GM18951 (cell line): ENCODE measurements around the gene GHSR.

Source experiments
- POLR2A ChIP-seq: IDR thresholded peaks from 4 replicates; pipeline ENCODE4 v1.6.1; 2011; ENCODE audit warnings: mild to moderate bottlenecking; ENCODE audit not compliant: insufficient read length, insufficient read depth; ENCODE audit errors: extremely low read depth
- in situ Hi-C: fragments of 300-500 bp; cut with MboI; formaldehyde crosslinking; loops from one replicate; pipeline ENCODE4 v1.12.0; 2022; ENCODE audit warnings: low sequenced_read_pairs, mixed read lengths, inconsistent platforms; ENCODE audit not compliant: unreplicated experiment

GHSR gene

GRCh38 chr3:172405914-172406313 lies 42.3 kb downstream of the GHSR start:
- in situ Hi-C loops, result no loop called here
- no peak for TF ChIP-seq POLR2A

GRCh38 chr3:172404237-172404962 lies 43.9 kb downstream of the GHSR start:
- TF ChIP-seq POLR2A, result no peak
- in situ Hi-C loops, result no loop called here

GRCh38 chr3:172402892-172403643 lies 45.2 kb downstream of the GHSR start:
- TF ChIP-seq POLR2A, result no peak
- in situ Hi-C loops, result no loop called here

GRCh38 chr3:172402090-172402489 lies 46.2 kb downstream of the GHSR start:
- in situ Hi-C loops, result no loop called here
- no peak for TF ChIP-seq POLR2A

- TF ChIP-seq POLR2A, result no peak
- in situ Hi-C loops, result no loop called here
These were observed 49.8 kb downstream of the GHSR start for GRCh38 chr3:172398484-172398883.

GRCh38 chr3:172397716-172398405 lies 50.4 kb downstream of the GHSR start:
- in situ Hi-C loops, result no loop called here

GRCh38 chr3:172396400-172396799 lies 51.9 kb downstream of the GHSR start:
- TF ChIP-seq POLR2A, result no peak
- in situ Hi-C loops, result no loop called here

More at GRCh38 chr3:172397716-172398405, 50.4 kb downstream of the GHSR start:
- TF ChIP-seq POLR2A, result no peak

- in situ Hi-C loops, result no loop called here
- no peak for TF ChIP-seq POLR2A
These were observed 53.6 kb downstream of the GHSR start for GRCh38 chr3:172394692-172395091.
